RPMI8226 (cell line): ENCODE measurements around the gene FBP1.
A peak's percentile ranks its signal among the peaks of the same experiment; 100 is the strongest.
"Not testable (repeated sequence)": the region's sequence is repeated elsewhere in the genome, so short reads cannot be mapped to it uniquely, and the experiment has no call there.

ENCODE experiments used
- DNase-seq: peaks from one replicate; pipeline ENCODE4 v3.0.0-alpha.2; 2015

FBP1 gene

DNA sequence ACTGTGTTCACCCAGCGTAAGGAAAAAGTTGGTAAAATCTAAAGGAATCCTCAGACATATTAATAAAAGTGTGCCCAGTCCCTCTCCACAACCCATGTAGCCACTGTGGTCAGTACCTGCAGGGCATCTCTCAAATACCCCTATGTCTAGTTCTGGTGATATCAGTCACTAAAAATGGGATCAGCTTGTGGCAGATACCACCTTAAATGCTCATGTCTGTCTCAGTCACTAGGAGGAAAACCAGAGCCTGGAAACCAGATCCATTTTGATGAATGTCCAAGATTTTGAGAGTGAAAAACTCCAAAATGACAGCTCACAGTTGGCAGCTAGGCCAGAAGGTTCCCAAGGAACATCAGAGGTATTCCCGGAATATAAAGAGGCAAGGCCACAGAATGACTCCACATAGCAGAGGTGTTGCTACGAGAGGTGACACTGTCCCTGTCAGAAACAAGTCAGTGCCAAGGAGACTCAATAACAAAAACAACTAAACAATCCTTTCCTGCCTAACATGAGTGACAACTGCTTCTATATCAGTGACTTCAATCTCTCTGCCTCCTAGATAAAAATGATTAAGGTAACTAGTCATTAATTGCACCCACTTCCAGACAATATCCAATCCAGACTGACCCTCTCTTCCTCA lies 70.9 kb downstream of the FBP1 start:
- DNase-seq, result no peak

DNA sequence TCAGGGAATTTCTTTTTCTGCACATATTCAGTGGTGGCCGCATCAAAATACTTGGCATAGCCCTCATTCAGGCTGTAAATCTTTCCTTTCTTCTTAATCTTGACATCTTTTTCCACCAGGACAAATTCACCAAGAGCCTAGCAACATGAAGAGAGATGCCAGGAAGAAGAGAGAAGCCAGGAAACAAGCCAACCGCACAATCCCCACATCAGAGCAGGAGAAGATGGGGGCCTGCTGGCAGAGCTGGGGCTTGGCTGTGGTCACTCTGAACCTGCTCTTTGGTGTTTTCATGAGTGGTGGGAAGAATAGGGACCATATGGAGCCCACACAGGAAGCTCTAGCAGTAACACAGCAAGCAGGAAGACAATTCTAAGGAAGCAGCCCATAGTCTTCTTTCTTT lies 72.0 kb downstream of the FBP1 start:
- no peak for DNase-seq

DNA sequence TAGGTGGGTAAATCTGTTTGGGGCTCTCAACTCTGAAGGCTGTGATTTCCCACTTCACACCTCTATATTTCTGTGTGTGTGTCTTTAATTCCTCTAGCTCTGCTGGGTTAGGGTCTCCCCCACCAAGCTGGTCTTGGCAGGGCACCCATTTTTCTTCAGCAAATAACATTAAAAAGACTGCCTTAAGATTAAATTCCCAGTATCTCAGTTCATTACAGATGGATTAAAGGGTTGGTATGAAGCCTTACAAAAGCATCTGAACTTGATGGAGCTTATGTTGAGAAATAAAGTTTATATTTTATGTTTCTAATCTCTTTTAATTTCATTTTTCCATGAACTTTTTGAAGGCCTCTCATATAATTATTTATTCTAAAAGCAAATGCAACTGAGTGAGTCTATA lies 72.8 kb downstream of the FBP1 start:
- DNase-seq, result no peak

DNA sequence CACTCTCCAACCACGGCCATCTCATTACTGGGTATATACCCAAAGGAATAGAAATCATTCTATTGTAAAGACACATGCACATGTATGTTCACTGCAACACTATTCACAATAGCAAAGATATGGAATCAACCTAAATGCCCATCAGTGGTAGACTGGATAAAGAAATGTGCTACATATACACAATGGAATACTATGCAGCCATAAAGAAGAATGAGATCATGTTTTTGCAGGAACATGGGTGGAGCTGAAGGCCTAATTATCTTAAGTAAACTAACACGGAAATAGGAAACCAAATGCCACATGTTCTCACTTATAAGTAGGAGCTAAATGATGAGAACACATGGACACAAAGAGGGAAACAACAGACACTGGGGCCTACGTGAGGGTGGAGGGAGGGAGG lies 75.0 kb downstream of the FBP1 start:
- DNase-seq, result not testable (repeated sequence)

DNA sequence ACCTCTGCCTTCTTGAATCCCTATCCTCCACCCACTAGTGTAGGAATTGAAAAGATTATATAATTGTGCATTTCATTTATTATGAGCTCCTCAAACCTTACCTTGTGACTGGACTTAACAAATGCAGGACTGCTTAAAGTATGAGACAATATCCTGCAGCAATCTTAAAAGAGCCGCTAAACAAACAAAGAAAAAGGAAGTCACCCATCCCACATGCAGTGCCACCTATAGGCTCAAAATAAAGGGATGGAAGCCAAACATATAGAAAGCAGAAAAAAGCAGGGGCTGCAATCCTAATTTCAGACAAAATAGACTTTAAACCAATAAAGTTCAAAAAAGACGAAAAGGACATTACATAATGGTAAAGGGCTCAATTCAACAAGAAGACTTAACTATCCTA lies 75.8 kb downstream of the FBP1 start:
- no peak for DNase-seq

DNA sequence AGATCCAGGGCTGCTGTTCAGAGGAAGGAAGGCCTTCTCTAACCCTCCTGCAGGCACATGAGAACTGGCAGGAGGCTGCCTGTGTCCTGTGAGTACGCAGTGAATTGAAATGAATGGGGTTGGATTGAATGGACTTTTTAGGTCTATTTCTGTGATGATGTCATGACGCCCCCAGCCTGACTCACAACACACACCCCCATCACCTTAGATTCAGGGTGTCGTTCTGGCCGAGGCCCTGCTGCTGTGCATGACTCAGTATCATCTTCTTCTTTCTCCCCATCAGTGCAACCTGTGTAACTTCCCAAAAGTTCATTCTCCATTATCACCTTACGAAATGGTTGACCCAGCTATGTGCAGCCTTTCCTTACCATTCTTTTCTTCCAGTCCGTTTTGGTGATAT lies 79.1 kb downstream of the FBP1 start:
- no peak for DNase-seq

DNA sequence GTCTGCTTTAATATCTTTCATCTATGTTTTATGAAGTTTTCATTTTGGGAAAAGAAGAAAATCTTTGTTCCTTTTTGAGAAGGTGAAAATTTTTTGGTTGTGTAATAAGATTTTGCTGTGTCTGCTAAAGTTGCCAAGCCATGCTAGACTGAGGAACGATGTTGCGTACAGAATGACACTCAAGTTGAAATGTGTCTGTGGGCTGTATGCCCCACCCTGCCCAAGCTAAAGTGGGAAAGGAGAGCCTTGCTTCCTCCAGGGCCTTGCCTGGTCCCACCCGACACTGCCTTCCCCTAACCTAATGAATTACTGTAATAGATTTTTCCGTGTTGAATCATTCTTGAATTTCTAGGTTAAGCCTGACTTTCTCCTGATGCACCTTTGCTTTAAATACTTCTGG lies 81.9 kb downstream of the FBP1 start:
- DNase-seq, result no peak

DNA sequence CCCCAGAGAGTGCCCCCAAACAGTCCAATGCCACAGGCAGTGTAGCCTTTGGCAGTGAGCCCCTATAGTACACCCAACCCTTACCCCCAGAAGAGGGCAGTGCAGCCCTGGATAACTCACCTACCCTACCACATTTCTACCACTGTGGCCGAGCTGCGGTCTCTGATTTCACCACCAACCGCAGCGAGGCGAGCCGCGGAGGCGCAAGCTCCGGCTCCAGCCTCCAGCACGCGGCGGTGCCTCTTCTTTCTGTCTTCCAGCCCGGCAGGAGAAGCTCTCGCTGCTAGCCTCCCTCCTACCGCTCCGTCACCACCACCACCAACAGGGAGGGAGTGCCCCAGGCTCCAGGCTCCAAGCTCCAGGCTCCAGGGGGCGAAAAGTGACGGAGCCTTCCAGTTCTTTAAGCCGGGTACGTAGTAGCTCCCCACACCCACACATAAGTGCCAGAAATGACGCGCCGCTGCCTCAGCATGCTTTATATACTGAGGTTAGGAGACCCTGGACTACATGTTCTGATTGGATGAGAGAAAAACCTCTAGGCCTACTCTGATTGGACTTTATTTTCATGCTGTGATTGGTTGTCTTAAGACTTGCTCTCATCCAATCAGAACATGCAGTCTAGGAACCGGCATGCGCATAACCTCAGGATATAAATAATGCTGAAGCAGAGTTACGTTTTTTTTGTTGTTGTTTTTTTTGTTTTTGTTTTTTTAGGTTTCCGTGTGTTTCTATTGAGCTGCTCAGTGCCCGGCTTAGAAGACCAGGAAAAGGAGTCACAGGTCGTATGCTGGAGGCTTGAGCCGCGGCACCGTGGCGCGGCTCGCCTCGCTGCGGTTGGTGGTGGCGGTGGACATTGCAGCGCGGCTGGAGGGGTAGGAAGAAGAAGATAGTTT lies 84.6 kb downstream of the FBP1 start, which contains the start of gene PCAT7:
Gene PCAT7 (plus strand): TSS at position 645 of the 893 bp plus-strand sequence.
- DNase-seq, result peak; percentile 69

DNA sequence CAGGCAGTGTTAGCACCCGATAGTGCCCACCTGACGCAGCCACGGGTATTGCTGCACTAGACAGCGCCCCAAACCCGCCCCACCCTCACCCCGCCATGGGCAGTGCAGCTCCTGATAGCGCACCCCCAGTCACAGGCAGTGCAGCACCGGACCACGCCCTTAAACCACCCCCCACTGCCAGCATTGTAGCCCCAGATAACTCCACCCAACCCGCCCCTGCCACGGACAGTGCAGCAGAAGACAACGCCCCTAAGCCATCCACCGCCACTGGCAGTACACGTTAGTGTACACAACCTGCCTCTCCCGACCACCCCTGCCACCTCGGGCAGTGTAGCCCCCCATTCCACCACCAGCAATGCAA lies 85.3 kb downstream of the FBP1 start:
- DNase-seq, result no peak
